D341Med (cell line): ENCODE data around the gene PPFIBP2.
A peak's percentile ranks its signal among the peaks of the same experiment; 100 is the strongest.

Experiments used
- DNase-seq: peaks from one replicate; pipeline ENCODE4 v3.0.0; 2012; ENCODE audit warnings: low spot score

PPFIBP2 gene

DNA sequence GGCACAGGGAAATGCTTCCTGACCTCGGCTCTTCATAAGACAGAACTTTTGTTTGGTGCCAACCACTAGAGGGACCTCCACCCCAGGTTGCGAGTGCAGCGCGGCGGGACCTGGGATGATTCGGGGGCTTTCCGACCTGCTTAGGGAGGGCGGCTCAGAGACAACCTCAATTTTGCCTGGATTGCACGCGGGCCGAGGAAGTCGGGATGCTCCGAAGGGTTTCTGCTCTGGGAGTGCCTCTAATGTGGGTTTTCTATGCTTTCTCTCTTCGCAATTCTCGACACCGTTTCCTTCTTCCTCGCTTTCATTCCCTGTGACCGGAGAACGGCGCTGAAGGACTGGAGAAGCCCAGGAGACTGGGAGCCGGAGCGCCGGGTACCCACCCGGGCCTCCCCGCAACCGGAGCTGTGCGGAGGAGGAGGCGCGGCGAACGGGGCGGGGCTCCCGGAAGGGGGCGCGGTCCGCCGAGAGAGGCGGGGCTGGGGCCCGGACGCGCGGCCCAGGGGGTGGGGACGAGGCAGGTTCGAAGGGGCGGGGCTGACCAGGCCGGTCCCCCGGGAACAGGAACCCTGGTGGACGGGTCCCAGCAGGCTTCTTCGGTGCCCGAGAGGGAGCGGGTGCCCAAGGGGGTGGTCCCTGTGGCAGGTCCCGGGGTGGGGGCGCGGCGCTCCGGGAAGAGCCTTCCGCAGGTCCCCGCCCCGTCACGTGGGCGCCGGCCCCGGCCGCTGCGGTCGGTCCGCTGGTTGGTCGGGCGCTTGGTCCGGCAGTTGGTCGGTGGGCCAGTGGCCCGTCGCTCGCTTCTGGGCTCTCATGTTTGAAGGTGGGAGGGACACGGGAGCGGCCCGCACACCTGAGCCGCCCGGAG is at the start of gene PPFIBP2:
Gene PPFIBP2 (plus strand): TSS at position 766 of the 865 bp plus-strand sequence. CDS start 35,477 bp downstream, outside the sequence.
- DNase-seq: peak; percentile 88

DNA sequence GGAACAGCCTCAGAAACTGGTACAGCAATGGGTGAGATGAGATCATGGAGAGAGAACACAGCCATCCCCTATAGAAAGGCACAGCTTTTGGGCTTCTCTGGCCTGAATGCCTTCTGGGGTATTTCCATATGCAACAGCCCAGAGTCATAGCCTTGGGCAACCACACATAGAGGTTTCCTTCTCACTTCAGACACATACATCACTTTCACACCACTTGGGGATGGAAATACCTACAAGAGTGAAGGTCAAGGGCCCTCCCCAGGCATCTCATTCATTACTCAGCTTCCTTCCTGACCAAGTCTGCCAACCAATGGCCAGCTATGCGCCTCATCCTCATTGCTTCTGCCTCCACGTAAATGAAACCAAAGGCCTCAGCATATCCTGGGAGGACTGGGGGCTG is 46.1 kb upstream of the PPFIBP2 start:
- no peak for DNase-seq

DNA sequence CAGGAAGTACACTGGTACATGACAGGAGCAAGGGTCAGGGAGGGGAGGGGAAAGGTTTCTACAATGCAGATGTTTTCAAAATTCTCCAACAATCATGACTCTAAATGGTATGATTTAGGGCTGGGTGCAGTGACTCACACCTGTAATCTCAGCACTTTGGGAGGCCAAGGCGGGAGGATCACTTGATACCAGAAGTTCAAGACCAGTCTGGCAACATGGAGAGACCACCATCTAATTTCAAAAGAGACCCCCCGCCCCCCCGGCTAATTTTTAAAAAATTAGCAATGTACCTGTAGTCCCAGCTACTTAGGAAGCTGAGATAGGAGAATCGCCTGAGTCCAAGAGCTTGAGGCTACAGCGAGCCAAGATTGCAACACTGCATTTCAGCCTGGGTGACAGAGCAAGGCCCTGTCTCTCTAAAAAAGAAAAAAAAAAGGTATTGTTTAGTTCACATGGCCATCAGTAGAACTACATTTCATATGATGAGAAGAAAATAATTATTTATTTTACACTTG is 44.4 kb upstream of the PPFIBP2 start:
- no peak for DNase-seq

DNA sequence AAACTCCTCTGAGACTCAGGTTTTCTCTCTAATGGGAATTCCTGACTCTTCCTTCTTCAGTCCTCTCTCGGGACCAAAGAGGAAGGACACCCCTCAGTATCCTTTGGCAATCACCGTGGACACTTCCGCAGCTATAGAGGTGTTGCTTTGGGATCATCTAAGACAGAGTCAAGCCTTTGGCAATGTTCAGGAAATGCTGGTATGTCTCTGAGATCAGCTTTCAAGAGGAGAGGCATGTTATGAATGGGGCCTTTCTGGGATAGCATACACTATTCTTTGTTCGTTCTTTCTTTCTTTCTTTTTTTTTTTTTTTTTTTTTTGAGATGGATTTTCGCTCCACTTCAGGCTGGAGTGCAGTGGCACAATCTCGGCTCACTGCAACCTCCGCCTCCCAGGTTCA is 42.7 kb upstream of the PPFIBP2 start:
- no peak for DNase-seq

DNA sequence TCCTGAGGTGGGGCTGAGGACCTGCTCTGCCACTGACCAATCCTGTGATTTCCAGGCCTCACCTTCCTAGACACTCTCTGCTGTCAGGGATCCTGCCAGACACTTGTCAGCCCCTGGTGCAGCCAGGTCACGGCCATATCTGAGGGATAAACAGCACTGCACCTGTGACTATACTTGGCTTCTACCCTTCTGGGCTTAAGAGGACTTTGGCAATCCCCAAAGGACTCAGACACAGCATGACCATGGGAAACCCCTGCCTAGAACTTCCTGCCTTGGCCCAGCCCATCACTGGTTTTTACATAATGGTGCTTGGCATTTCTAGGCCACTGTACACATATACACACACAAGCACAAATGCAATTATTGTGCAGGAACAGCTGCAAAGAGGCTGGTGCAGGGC is 40.1 kb upstream of the PPFIBP2 start:
- DNase-seq: no peak

DNA sequence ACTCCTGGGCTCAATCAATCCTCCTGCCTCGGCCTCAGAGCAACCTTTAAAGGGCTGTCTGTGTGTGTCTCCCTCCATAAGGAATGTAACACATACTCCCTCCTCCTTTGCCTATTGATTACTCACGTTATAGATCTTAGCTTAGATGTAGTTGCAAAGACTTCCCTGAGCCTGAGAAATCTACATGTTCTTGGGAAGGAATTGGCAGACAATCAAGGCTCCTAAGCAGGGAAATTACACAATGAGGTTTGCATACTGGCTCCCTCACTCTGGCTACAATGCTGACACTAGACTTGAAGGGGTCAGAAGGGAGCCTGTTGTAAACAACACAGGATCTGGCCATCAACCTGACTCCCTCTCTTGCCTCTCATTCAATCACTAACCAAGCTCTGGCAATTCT is 33.7 kb upstream of the PPFIBP2 start:
- DNase-seq: no peak

DNA sequence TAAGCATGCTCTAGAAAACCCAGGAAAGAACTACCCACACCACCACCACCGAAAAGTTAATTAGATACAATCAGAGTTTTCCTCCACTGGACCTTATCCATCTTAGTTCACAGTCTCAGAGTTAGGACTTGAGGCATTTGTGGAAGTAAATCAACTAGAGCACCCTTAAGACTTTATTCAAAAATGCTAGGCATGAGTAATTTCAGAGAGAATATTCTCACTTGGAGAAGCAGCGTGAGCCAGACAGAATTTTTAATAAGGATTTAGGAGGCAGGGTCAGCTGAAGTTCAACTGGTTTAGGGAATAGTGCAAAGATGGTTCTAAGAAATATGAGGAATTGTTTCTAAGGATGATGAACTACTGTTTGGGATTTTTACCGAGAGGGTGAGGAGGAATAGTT is 29.7 kb upstream of the PPFIBP2 start:
- DNase-seq: no peak

DNA sequence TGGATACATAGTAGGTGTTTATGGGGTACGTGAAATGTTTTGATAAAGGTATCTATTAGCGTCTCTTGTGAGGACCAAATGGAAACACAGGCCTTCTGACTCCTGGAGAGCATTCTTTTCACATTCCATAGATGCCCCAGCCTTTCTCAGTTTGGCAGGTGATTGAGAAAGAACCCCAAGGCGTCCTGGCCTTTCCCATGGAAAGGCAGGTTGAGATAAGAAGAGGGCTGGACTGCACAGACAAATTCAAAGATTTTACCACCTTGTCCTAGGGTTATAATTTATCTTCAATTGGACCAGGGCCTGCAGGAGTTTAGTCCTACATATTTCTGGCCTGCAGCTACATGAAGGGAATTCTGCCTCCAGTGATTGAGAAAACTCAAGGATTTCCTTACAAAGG is 29.2 kb upstream of the PPFIBP2 start:
- DNase-seq: no peak

DNA sequence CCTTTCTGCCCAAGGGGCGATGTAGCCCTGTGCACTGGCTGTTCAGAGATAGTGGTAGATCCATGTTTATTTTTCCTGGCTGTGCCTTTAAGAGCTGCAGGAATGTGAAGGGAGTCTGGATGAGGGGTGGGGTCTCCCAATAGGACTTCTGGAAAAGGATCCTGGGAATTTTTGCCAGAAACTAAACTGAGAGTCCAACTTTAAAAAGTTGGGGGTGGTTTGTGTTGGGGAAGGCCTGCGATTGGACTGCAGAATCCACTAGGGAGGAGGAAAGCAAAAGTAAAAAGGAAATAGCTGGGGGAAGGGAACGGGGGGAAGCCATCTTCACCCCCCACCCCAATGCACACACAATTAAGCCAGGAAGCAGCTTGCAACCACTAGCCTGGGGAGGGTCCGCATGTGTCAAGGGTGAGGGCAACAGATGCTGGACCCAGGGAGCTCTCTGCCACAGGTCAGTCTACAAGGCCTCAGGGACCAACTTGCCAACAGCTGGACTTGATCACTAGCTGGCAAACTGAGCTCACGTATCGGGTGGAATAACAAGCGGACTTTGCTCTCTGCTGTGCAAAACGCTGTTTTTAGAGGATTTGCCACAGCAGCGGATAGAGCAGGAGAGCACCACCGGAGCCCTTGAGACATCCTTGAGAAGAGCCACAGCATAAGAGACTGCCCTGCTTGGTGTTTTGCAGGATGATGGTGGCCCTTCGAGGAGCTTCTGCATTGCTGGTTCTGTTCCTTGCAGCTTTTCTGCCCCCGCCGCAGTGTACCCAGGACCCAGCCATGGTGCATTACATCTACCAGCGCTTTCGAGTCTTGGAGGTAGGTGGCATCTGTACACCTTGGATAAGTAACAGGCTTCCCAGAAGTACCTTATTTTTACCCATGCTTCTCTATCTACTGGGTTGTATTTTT is 28.4 kb upstream of the PPFIBP2 start, which contains the start of gene OLFML1:
Gene OLFML1 (plus strand): TSS at position 321 of the 912 bp plus-strand sequence. CDS start 370 bp downstream, at position 691.
- DNase-seq: no peak

DNA sequence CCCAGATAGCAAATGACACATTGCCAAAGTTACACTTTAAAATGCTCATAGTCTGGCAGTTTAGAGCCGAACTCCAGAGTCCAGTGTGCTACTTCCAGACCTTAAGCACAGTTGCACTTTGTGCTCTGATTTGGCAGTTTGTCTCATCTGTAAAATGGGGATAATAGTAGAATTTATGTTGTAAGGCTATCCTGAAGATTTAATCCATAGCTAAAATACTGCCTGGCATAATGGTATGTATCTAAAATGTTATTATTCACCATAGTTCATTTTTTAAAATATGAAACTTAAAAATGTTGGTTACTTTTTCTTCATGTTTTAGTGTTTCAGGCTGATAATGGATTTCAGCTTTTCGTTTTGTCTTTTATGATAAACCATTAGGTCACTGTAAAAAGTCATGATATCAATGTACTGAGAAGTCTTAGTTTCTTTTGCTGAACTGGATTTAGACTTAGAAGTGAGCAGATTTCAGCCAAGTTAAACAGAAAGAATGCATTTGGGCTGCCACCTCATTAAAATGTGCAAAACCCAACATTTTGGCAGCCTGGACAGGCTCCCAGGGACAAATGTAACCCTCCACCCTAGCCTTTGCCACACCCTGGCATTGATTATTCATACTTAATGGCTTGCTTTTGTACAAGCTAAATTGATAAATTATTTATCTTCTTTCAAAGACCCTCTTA is 27.6 kb upstream of the PPFIBP2 start:
- no peak for DNase-seq

DNA sequence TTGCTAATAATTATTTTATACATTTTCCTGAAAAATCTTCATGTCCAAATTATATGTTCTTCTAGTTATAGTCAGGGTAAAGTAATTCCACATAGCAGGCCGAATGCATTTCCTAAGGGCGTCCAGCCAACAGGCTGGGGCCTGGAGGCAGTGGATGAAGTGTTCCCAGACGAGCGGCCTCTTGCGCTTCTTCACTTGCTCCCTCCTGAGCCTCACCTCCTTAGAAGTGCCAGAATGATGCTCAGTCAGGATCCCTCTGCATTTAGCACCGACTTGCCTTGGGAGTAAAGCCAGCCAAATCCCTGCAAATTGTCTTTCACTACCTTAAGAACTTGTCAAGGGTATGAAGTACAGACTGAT is 27.0 kb upstream of the PPFIBP2 start:
- no peak for DNase-seq

DNA sequence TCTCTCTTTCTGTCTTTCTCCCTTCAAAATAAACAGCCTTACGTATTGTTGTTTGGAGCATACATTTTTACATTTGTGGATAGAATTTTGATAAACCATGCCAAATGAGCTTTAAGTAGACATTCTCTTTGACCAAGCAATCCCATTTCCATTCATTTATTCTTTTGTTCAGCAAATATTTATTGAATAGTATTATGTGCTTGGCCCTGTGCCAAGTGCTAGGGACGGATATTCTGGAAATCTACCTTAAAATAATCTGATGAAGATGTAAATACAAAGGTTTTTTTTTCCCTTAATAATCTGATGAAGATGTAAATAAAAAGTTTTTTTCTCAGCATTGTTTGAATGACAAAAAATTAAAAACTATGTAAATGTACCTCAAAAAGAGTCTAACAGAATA is 26.4 kb upstream of the PPFIBP2 start:
- no peak for DNase-seq

DNA sequence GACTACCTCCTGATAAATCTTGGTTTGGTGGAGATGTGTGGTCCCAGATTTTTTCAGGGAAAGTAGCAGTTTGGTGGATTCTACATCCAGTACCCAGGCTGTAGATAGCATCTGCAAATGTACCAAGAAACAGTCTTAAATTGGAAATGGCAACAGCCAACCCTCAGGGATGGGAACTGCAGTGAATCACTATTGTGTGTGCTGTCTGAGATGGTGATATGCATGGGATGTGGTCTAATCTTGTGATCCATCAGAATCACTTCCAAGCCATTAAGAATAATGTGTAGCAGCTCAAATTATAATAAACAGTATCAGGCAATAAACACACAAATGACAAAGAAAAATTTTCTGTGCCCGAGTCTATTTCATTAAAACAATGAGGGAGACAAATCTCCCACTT is 25.1 kb upstream of the PPFIBP2 start:
- no peak for DNase-seq

DNA sequence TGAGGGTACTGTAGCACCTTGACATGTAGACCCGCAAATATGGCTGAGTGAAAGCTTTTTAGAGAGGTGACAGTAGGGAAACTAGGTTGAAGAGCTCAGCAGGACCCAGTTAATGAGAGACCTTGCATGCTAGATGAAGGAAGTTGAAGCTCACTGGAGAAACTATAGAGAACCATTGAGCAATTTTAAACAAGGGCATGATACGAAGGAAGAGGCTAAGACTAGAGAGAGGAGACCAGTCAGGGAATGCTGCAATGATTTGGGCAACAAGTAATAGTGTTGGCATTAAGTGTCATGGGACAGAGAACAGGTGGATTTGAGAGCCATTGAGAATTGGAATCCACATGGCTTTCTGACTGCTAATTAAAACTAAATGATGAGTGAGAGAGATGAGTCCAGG is 24.4 kb upstream of the PPFIBP2 start:
- no peak for DNase-seq

DNA sequence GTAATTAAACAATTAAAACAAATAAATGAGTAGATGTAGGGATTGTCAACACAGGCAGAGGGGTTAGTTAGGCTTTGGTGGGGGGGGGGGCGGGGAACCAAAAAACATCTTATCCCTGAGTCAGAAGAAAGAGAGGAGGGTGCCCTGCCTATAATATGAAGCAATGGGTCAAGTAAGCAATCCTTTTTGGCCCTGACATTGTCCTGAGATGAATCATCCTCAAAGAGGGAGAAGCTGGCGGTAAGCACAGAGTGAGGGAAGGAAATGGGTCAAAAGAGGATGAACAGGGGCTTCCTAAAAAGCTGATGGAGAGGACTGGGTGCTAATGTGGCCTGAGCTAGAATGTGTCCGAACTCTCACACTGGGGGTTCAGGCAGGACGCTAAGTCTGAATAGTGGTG is 23.7 kb upstream of the PPFIBP2 start:
- no peak for DNase-seq

DNA sequence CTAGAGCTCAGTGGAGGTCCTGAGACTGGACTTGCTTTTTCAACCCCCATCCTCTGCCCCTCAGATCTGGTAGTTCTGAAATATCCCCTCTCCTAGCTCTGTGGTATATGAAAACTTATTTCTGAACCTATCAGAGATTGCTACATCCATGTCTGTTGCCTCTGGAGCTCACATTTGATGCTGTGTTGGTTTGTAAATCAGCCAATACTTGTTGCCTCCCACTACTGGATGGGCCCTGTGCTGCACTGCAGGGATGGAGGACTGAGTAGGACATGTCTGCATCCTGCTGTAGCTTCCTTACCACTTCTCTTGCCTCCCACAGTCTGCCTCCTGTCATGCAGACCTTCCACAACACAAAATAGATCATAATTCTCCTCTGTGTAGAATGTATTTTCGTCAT is 23.3 kb upstream of the PPFIBP2 start:
- no peak for DNase-seq

DNA sequence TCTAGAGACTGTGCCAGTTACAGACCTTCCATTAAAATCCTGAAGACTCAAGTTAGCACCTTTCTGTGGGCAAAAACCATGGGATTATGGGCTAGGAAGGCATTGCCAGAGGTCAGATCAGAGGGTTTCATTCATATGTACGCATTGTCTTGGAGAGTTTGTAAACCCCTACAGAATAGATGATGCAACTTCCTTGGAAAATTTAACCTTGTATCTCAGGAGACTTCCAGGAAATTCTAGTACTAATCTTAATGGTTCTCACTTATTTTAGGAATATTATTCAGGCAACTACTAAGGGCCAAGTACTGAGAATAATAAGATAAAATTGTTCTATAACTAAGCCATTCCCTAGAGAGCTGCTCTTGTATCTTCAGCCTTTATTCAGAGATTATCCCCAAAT is 21.5 kb upstream of the PPFIBP2 start:
- DNase-seq: no peak

DNA sequence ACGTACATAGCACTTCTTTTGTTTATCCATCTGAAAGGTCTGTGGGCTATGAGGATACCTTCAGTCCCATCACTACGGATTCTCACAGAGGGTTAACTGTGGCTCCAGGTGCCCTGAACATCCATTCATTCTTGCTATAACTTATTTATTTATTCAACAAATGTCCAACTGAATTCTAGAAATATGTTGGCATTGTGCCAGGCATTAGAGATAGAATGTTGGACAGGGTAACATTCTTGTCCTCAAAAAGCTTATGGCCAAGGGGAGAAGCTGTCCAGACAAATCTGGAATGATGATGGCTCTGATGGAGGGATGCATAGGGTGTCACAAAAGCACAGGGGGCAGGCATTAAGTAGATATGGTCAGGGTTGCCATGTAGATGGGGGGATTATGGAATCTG is 20.1 kb upstream of the PPFIBP2 start:
- no peak for DNase-seq

DNA sequence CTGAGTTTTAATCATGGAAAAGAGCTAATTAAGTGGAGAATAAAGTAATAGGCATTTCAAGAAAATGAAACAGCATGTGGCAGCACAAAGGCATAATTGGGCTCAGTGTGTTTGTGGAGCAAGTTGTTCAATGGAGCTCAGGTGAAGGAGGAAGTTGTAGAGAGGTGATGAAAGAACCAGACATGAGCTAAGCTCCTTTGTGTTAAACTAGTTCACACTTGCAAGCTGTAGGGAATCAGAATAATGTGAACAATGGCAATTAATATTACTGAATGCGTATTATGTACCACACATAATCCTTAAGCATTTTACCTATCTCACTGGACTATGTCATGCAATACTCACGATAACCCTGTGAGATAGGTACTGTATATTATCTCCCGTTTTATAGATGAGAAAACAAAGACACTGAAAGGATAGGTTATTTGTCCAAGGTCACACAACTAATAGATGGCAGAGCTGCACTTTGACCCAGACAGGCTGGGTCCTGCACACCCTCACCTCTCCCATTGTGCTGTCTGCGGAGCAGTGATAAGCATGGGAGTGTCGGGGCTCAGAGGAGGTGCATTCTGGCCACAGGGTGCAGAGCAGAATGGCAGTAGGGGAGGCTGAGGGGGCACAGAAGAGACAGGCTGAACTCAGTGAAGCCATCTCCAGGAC is 19.6 kb upstream of the PPFIBP2 start:
- DNase-seq: no peak

DNA sequence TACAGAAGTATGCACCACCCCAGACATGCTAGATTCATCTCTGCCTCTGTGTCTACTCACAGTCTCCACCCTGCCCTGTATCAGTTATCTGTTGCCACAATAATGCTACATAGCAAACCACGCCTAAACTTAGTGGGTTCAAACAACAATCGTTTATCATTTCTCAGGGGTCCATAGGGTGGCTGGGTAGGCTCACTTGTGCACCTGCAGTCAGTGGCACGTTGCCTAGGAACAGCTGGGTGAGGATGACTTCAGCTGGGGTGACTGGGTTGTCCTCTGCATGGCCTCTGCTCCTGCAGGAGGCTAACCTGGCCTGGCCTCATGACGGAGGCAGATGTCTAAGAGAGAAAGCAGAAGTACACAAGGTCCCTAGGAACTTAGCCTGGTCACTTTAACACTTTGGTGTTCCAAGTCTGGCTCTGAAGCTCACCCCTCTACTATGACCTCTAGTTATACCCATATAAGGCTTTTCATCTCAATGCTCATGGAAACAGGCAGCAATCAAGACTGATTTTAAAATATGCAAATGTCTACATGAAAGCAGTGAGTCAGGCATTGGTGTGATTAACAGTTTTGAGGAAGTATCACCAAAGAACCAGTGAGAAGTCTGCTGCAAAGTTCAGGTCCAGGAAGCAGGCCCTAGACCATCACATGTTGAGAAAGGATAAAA is 17.8 kb upstream of the PPFIBP2 start:
- DNase-seq: no peak

DNA sequence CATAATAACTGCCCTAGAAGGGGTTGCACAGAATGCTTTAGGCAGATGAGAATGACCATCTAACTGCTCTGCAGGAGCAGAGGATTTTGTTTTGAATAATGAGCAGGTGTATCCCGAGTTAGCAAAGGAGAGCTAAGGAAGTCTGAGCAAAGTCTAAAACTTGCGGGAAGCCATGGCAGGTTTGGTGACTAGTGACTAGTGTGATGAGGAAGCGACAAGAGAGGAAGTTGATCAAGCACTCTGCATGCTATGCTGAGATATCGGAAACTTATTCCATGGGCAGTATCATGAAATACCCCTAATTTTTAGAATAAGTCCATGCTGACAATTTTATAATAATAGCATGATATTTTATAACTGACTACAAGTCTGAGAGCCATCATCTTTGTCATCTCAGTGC is 15.6 kb upstream of the PPFIBP2 start:
- no peak for DNase-seq
